Testis (tissue), 3 donors: ENCODE results near the gene CAMSAP3. TPM values are rescaled to one million over a fixed set of nuclear protein-coding genes. Genes with fewer than 3 reads are reported as not detected.
A peak's percentile ranks its signal among the peaks of the same experiment; 100 is the strongest.

Source experiments
- DNase-seq: peaks from one replicate; pipeline ENCODE4 v3.0.0-alpha.2; 2019
- H3K27ac ChIP-seq, 2 donors: fragments of 200-600 bp; sonication (generic); one replicate each; pipeline ENCODE4 v1.5.1; 2019
- H3K27me3 ChIP-seq: fragments of 200-600 bp; sonication (generic); one replicate; pipeline ENCODE4 v1.5.1; 2019
- H3K36me3 ChIP-seq: fragments of 200-600 bp; sonication (generic); one replicate; pipeline ENCODE4 v1.5.1; 2017; ENCODE audit warnings: low read depth; ENCODE audit errors: missing control alignments
- H3K4me1 ChIP-seq: fragments of 200-600 bp; sonication (generic); one replicate; pipeline ENCODE4 v1.5.1; 2019
- H3K4me3 ChIP-seq, 2 donors: fragments of 200-600 bp; sonication (generic); one replicate each; pipeline ENCODE4 v1.5.1; 2017 to 2019
- H3K9me3 ChIP-seq: fragments of 200-600 bp; sonication (generic); one replicate; pipeline ENCODE4 v1.5.1; 2017
- CTCF ChIP-seq, 3 experiments: fragments of 450-650 bp in 2 of 3; fragments of 200-600 bp in 1 of 3; sonication (generic) in 1 of 3; IDR thresholded peaks; one replicate each; pipeline ENCODE4 v1.5.1; 2016 to 2019; ENCODE audit warnings: antibody characterized with exemption in 3 of 3, mild to moderate bottlenecking in 2 of 3, moderate library complexity in 1 of 3
- POLR2A ChIP-seq: fragments of 450-650 bp; IDR thresholded peaks from one replicate; pipeline ENCODE4 v1.6.1; 2017; ENCODE audit warnings: antibody characterized with exemption, mild to moderate bottlenecking, moderate library complexity
- WGBS, 2 donors: methylation state at CpG; one replicate each; pipeline ENCODE4 v1.1.5; 2018; 5-methylcytosine and 5-hydroxymethylcytosine counted together
- intact Hi-C: fragments of 100-400 bp; cut with DNase I; formaldehyde crosslinking; loops from one replicate; pipeline ENCODE4 v1.15.1; 2023; ENCODE audit warnings: low total_unique reads
- polyA plus RNA-seq: library from polyadenylated mRNA; stranded (reverse); fragments of 350-450 nt; fragmentation: Illumina TruSeq; extraction: RNeasy Lipid Tissue Mini Kit (QIAGEN cat#74804); gene quantifications from one replicate; pipeline ENCODE4 v1.2.3, GENCODE V29; 2014; ENCODE audit warnings: low read depth, low replicate concordance; ENCODE audit not compliant: insufficient read depth
- total RNA-seq, 2 donors: library from RNA; depleted of rRNA; stranded (reverse); fragments of >200 nt; gene quantifications; one replicate each; pipeline ENCODE4 v1.2.3, GENCODE V29; 2016

CAMSAP3 gene
- total and polyA plus RNA-seq, 3 donors from 2014 or later: 32.4 to 104 (median 64.7) TPM

- Histone ChIP-seq H3K9me3 (no peaks in the 10 kb centered on the region), H3K27me3 (no peaks in the 10 kb centered on the region), H3K4me3 (peak overlapping the region; percentile 75 to 85), H3K27ac (peak overlapping the region; percentile 6 to 69), H3K36me3 (no peaks in the 10 kb centered on the region), H3K4me1 (peaks cover 20% of the 10 kb centered on the region)
- intact Hi-C loops: no loop called here
- WGBS, 2 donors: 2 to 3% methylated on average over 15 of the region's 15 CpGs
- no peak for DNase-seq
- TF ChIP-seq CTCF (IDR thresholded peaks at IDR 0.05) (no peak), POLR2A (no peak)
Measured at GRCh38 chr19:7628589-7629311, 33.1 kb downstream of the CAMSAP3 start.

- Histone ChIP-seq H3K27ac (peak within 1 kb of the TSS; percentile 69 to 77), H3K9me3 (no peaks in the 10 kb centered on the region), H3K4me1 (peaks cover 20% of the 10 kb centered on the region), H3K4me3 (peak within 1 kb of the TSS; percentile 75 to 85), H3K36me3 (no peaks in the 10 kb centered on the region), H3K27me3 (no peaks in the 10 kb centered on the region)
- DNase-seq: peak; percentile 99
- TF ChIP-seq CTCF (IDR thresholded peaks at IDR 0.05) (no peak), POLR2A (no peak)
- intact Hi-C loops: no loop called here
- WGBS, 2 donors: 0% methylated on average over 33 to 40 of the region's 40 CpGs
Measured at GRCh38 chr19:7629347-7630054, 33.8 kb downstream of the CAMSAP3 start, which contains the start of the genes PET100 and XAB2. TSS of gene PET100 (plus strand) at chr19:7629793. CDS start at chr19:7629834, 41 bp downstream. TSS of gene XAB2 (minus strand) at chr19:7629545. CDS start at chr19:7629527, 18 bp downstream.

- TF ChIP-seq CTCF (IDR thresholded peaks at IDR 0.05) (no peak), POLR2A (no peak)
- Histone ChIP-seq H3K27ac (no peak overlapping the region), H3K36me3 (no peaks in the 10 kb centered on the region), H3K4me1 (peaks cover 20% of the 10 kb centered on the region), H3K27me3 (no peaks in the 10 kb centered on the region), H3K4me3 (no peak overlapping the region), H3K9me3 (no peaks in the 10 kb centered on the region)
- DNase-seq: no peak
- WGBS, 2 donors: 84 to 91% methylated on average over 12 of the region's 12 CpGs
- intact Hi-C loops: no loop called here
Measured at GRCh38 chr19:7631577-7631976, 35.9 kb downstream of the CAMSAP3 start.

- H3K4me3 ChIP-seq: no peak overlapping the region
- H3K9me3 ChIP-seq: no peaks in the 10 kb centered on the region
- TF ChIP-seq POLR2A (no peak), CTCF (IDR thresholded peaks at IDR 0.05) (no peak)
- no peak for DNase-seq
- 86 to 89% methylated on average over 11 to 40 of the region's 40 CpGs for WGBS, 2 donors
- peaks cover 20% of the 10 kb centered on the region for H3K4me1 ChIP-seq
- intact Hi-C loops: no loop called here
- no peaks in the 10 kb centered on the region for H3K27me3 ChIP-seq
- no peak overlapping the region for H3K27ac ChIP-seq
- no peaks in the 10 kb centered on the region for H3K36me3 ChIP-seq
Measured at GRCh38 chr19:7632340-7633203, 36.9 kb downstream of the CAMSAP3 start.
